CD14-positive monocyte (primary cell): ENCODE data around the gene RCE1. TPM values are rescaled to one million over a fixed set of nuclear protein-coding genes. Genes with fewer than 3 reads are reported as not detected.

Experiments
- DNase-seq, 3 donors: peaks; one replicate each; pipeline ENCODE4 v3.0.0-alpha.2; 2011 to 2022
- H2AFZ ChIP-seq: 2 replicates; pipeline ENCODE4 v1.6.0; 2012; ENCODE audit warnings: mild to moderate bottlenecking, low read depth, low read length, inconsistent platforms; ENCODE audit not compliant: insufficient read depth, poor library complexity, severe bottlenecking
- H3K27ac ChIP-seq, 2 donors: 1 replicate in 1 of 2; 2 replicates in 1 of 2; pipeline ENCODE4 v1.5.1; 2012 to 2013; ENCODE audit warnings: low read length in 2 of 2, control low read depth in 1 of 2, inconsistent platforms in 1 of 2, low read depth in 1 of 2, mild to moderate bottlenecking in 1 of 2
- H3K27me3 ChIP-seq, 2 donors: one replicate each; pipeline versions ENCODE4 v1.6.0 to v1.6.1; 2011 to 2013; ENCODE audit warnings: low read length in 2 of 2; ENCODE audit not compliant: control insufficient read depth in 2 of 2, insufficient read depth in 2 of 2
- H3K36me3 ChIP-seq, 2 donors: replicated peaks in 1 of 2; 1 replicate in 1 of 2; 2 replicates in 1 of 2; pipeline versions ENCODE4 v1.5.1 to v1.6.1; 2012 to 2013; ENCODE audit warnings: low read length in 2 of 2, control low read depth in 1 of 2, inconsistent platforms in 1 of 2, mild to moderate bottlenecking in 1 of 2; ENCODE audit not compliant: insufficient read depth in 2 of 2, control insufficient read depth in 1 of 2
- H3K4me1 ChIP-seq, 2 donors: 1 replicate in 1 of 2; 2 replicates in 1 of 2; pipeline versions ENCODE4 v1.5.1 to v1.6.1; 2012 to 2013; ENCODE audit warnings: low read length in 2 of 2, control low read depth in 1 of 2, inconsistent platforms in 1 of 2, mild to moderate bottlenecking in 1 of 2, moderate library complexity in 1 of 2; ENCODE audit not compliant: insufficient read depth in 2 of 2, control insufficient read depth in 1 of 2
- H3K4me2 ChIP-seq: replicated peaks from 2 replicates; pipeline ENCODE3; 2012; ENCODE audit warnings: low read length, moderate library complexity, mild to moderate bottlenecking; ENCODE audit not compliant: poor library complexity, severe bottlenecking; ENCODE audit errors: extremely low read depth
- H3K4me3 ChIP-seq, 3 experiments: fragments of 200-600 bp in 1 of 3; sonication (generic) in 1 of 3; replicated peaks in 1 of 3; 1 replicate in 2 of 3; 2 replicates in 1 of 3; pipeline ENCODE4 v1.5.1; 2011 to 2013; ENCODE audit warnings: low read length in 3 of 3, mild to moderate bottlenecking in 3 of 3, control low read depth in 2 of 3, low read depth in 2 of 3, inconsistent platforms in 1 of 3, moderate library complexity in 1 of 3
- H3K79me2 ChIP-seq: 2 replicates; pipeline ENCODE4 v1.6.0; 2012; ENCODE audit warnings: mild to moderate bottlenecking, control low read depth, inconsistent platforms, low read length, moderate library complexity; ENCODE audit not compliant: insufficient read depth
- H3K9ac ChIP-seq: 2 replicates; pipeline ENCODE4 v1.6.0; 2017; ENCODE audit warnings: low read length, mild to moderate bottlenecking; ENCODE audit not compliant: insufficient read depth, poor library complexity, severe bottlenecking
- H3K9me3 ChIP-seq, 2 donors: replicated peaks in 1 of 2; 1 replicate in 1 of 2; 2 replicates in 1 of 2; pipeline versions ENCODE4 v1.5.1 to v1.6.1; 2012 to 2013; ENCODE audit warnings: low read length in 2 of 2, control low read depth in 1 of 2; ENCODE audit not compliant: control insufficient read depth in 1 of 2, insufficient read depth in 1 of 2
- H4K20me1 ChIP-seq: 2 replicates; pipeline ENCODE4 v1.6.0; 2012; ENCODE audit warnings: mild to moderate bottlenecking, low read length, control low read depth, moderate library complexity; ENCODE audit not compliant: insufficient read depth
- H3K27ac Mint-ChIP-seq, 7 donors: one replicate each; pipeline ENCODE4 v1.8.0; 2020; ENCODE audit warnings: mild to moderate bottlenecking in 7 of 7, mixed read lengths in 7 of 7, moderate library complexity in 6 of 7, inconsistent platforms in 2 of 7
- H3K27me3 Mint-ChIP-seq, 3 donors: one replicate each; pipeline ENCODE4 v1.8.0; 2021 to 2022; ENCODE audit warnings: low read depth in 3 of 3, mild to moderate bottlenecking in 3 of 3, mixed read lengths in 3 of 3, moderate library complexity in 3 of 3, inconsistent platforms in 1 of 3
- H3K36me3 Mint-ChIP-seq, 2 donors: one replicate each; pipeline ENCODE4 v1.8.0; 2020; ENCODE audit warnings: mixed read lengths in 2 of 2, inconsistent platforms in 1 of 2, mild to moderate bottlenecking in 1 of 2
- H3K4me1 Mint-ChIP-seq: one replicate; pipeline ENCODE4 v1.8.0; 2020; ENCODE audit warnings: mild to moderate bottlenecking, mixed read lengths
- H3K4me3 Mint-ChIP-seq, 2 donors: one replicate each; pipeline ENCODE4 v1.8.0; 2020; ENCODE audit warnings: mild to moderate bottlenecking in 2 of 2, mixed read lengths in 2 of 2, moderate library complexity in 1 of 2
- H3K9me3 Mint-ChIP-seq, 7 donors: one replicate each; pipeline ENCODE4 v1.8.0; 2020 to 2022; ENCODE audit warnings: mixed read lengths in 7 of 7, mild to moderate bottlenecking in 6 of 7, moderate library complexity in 6 of 7, inconsistent platforms in 2 of 7
- WGBS: methylation state at CpG from one replicate; pipeline ENCODE4 v1.1.5; 2013; ENCODE audit warnings: missing lambda C conversion rate; ENCODE audit not compliant: insufficient coverage; 5-methylcytosine and 5-hydroxymethylcytosine counted together
- intact Hi-C, 2 donors: fragments of 100-400 bp; cut with micrococcal nuclease; formaldehyde crosslinking; loops; one replicate each; pipeline versions ENCODE4 v1.15.0 to v1.15.1; 2023
- polyA plus RNA-seq, 3 donors: library from polyadenylated mRNA; depleted of rRNA in 1 of 3; unstranded in 2 of 3; stranded (reverse) in 1 of 3; fragments of 300-500 nt in 2 of 3; fragments of >200 nt in 1 of 3; fragmentation: Illumina TruSeq in 2 of 3; gene quantifications; 1 replicate in 2 of 3; 2 replicates in 1 of 3; pipeline ENCODE4 v1.2.3, GENCODE V29; 2012 to 2021
- TF ChIP-seq, protein P1 (sequence below): fragments of 200-600 bp; IDR thresholded peaks from one replicate; pipeline ENCODE4 v1.8.0; 2022; ENCODE audit warnings: antibody characterized with exemption, mild to moderate bottlenecking

The RCE1 gene
- polyA plus RNA-seq, 3 donors: 20.3 to 24.7 (median 22.8) TPM

DNA sequence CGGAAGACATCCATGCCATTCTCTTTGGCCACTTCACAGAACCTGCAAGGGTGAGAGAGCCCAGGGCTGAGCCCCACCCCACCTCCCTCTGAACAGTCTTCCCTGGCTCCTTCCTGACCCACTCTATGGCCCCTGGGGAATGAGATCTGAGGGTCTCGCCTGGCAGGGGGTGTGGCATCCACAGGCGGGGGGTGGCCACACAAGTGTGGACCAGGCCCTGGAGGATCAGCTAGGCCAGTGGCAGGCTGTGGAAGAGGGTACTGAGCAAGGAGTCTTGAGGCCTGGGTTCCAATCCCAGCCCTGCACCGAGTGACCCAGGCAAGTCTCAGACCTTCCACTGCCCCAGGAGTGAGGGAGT, 8.0 kb downstream of the RCE1 start:
- 100% methylated on average over 2 of the region's 4 CpGs for WGBS
- Histone ChIP-seq H3K9me3 (no peaks in the 10 kb centered on the region), H2AFZ (peak overlapping the region; percentile 54), H3K9ac (no peak overlapping the region), H3K4me2 (no peak overlapping the region), H3K4me1 (peaks cover 16 to 19% of the 10 kb centered on the region in 2 donors), H3K36me3 (peaks cover 22 to 27% of the 10 kb centered on the region in 2 donors), H3K79me2 (no peaks in the 10 kb centered on the region), H3K27me3 (no peaks in the 10 kb centered on the region), H4K20me1 (no peaks in the 10 kb centered on the region), H3K27ac (no peak overlapping the region), H3K4me3 (no peak overlapping the region)
- TF ChIP-seq, protein P1, sequence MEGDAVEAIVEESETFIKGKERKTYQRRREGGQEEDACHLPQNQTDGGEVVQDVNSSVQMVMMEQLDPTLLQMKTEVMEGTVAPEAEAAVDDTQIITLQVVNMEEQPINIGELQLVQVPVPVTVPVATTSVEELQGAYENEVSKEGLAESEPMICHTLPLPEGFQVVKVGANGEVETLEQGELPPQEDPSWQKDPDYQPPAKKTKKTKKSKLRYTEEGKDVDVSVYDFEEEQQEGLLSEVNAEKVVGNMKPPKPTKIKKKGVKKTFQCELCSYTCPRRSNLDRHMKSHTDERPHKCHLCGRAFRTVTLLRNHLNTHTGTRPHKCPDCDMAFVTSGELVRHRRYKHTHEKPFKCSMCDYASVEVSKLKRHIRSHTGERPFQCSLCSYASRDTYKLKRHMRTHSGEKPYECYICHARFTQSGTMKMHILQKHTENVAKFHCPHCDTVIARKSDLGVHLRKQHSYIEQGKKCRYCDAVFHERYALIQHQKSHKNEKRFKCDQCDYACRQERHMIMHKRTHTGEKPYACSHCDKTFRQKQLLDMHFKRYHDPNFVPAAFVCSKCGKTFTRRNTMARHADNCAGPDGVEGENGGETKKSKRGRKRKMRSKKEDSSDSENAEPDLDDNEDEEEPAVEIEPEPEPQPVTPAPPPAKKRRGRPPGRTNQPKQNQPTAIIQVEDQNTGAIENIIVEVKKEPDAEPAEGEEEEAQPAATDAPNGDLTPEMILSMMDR: no peak
- H3K27ac Mint-ChIP-seq: no peak overlapping the region
- DNase-seq: no peak
- intact Hi-C loops: no loop called here
- H3K4me1 Mint-ChIP-seq: peaks cover 26% of the 10 kb centered on the region
- H3K36me3 Mint-ChIP-seq: peaks cover 9 to 26% of the 10 kb centered on the region in 2 donors
- H3K27me3 Mint-ChIP-seq: peaks cover 0 to 3% (median 0%) of the 10 kb centered on the region in 3 donors
- H3K9me3 Mint-ChIP-seq: no peaks in the 10 kb centered on the region
- H3K4me3 Mint-ChIP-seq: no peak overlapping the region

DNA sequence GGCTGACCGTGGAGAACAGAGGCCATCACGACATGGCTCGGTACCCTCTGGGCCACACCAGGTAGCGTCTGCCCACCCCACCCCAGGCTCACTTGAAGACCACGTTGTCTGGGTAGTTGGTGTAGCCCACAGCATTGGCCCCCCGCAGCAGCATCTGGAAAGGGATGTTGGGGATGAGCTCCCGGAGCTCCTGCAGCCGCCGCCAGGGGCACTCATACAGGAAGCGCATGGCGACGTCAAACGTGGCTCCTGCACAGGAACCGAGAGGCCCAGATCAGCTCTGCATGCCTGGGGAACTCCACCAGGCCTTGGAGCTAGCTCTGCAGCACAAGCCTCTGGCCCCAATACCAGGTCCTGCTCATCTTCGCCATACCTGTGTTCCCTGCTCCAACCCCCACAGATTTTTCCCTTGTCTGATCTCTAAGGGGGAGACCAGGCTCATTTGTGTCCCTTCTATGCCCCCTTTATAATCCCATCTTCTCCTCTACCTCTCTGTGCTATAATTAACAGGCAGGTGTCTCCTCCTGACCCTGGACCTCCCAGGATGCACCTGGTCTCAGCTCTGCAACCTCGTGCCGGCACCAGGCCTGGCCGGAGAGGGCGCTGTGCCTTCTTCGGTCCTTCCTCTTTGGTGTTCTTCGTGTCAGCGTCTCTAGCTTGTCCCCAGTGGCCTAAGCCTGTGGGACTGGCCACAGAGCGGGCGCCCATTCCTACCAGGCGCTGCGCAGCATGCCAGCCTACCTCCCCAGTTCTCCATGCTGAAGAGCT, 8.6 kb downstream of the RCE1 start:
- intact Hi-C loops: no loop called here
- Histone ChIP-seq H3K9me3 (no peaks in the 10 kb centered on the region), H3K4me3 (no peak overlapping the region), H3K4me2 (no peak overlapping the region), H3K36me3 (peaks cover 15 to 21% of the 10 kb centered on the region in 2 donors), H3K79me2 (no peaks in the 10 kb centered on the region), H3K27ac (no peak overlapping the region), H2AFZ (peak overlapping the region; percentile 54), H3K27me3 (no peaks in the 10 kb centered on the region), H4K20me1 (no peaks in the 10 kb centered on the region), H3K4me1 (peaks cover 16 to 19% of the 10 kb centered on the region in 2 donors), H3K9ac (no peak overlapping the region)
- no peaks in the 10 kb centered on the region for H3K9me3 Mint-ChIP-seq
- TF ChIP-seq, protein P1: peak; percentile 57
- 67% methylated on average over 24 of the region's 26 CpGs for WGBS
- H3K4me3 Mint-ChIP-seq: peak overlapping the region; percentile 27 to 46
- DNase-seq: peak; percentile 31 to 63 (median 37)
- peaks cover 4 to 20% of the 10 kb centered on the region in 2 donors for H3K36me3 Mint-ChIP-seq
- H3K27me3 Mint-ChIP-seq: peaks cover 0 to 3% (median 0%) of the 10 kb centered on the region in 3 donors
- peaks cover 23% of the 10 kb centered on the region for H3K4me1 Mint-ChIP-seq
- H3K27ac Mint-ChIP-seq: peak overlapping the region in 2 of 7 donors; percentile 22 to 50
